HCT116 (cell line): ENCODE measurements around the gene ARMC2. TPM values are rescaled to one million over a fixed set of nuclear protein-coding genes. Genes with fewer than 3 reads are reported as not detected.

ENCODE experiments used
- ATAC-seq: fragments of 200-7000 bp; cut with Tn5 transposase; 2 replicates; pipeline ENCODE4 v1.9.1; 2020; ENCODE audit warnings: mild to moderate bottlenecking, moderate library complexity
- BruUV-seq: library from RNA; stranded (reverse); fragments of 400-500 nt; replicated peaks from 2 replicates; lab custom pipeline; 2021; lab: Mats Ljungman, UMichigan
- CTCF ChIA-PET: fragments of 300-600 bp; sonication (Branson Sonifier 250); formaldehyde crosslinking; loops from one replicate; lab custom pipeline; 2021; ENCODE audit warnings: antibody characterized with exemption; lab: Charles Lee
- POLR2A ChIA-PET: fragments of 300-600, 350-600 bp; sonication (Branson Sonifier 250); formaldehyde crosslinking; loops from one replicate; lab custom pipeline; 2021; ENCODE audit warnings: antibody characterized with exemption; lab: Charles Lee
- RAD21 ChIA-PET, 2 experiments: fragments of 300-600 bp; sonication (Branson Sonifier 250); formaldehyde crosslinking; loops; one replicate each; lab custom pipeline; 2023; ENCODE audit warnings: low total read pairs in 2 of 2; ENCODE audit not compliant: uncharacterized antibody in 2 of 2, unreplicated experiment in 2 of 2, low non-redundant PET in 1 of 2; lab: Charles Lee
- DNase-seq: peaks from one replicate; pipeline ENCODE4 v3.0.0-alpha.2; 2010; ENCODE audit warnings: low read depth, low spot score
- H2AFZ ChIP-seq: fragments of 200-600 bp; shearing (Covaris generic), sonication (generic); 2 replicates; pipeline ENCODE4 v1.6.1; 2017; ENCODE audit warnings: low read depth, mixed run types, mixed read lengths, antibody characterized with exemption, low read length; ENCODE audit not compliant: poor library complexity, severe bottlenecking
- H3K27ac ChIP-seq: 2 replicates; pipeline ENCODE4 v1.5.1; 2012; ENCODE audit warnings: low read depth, low read length
- H3K27me3 ChIP-seq: fragments of 200-600 bp; sonication (generic); 2 replicates; pipeline ENCODE4 v1.6.1; 2016; ENCODE audit warnings: mixed run types, low read length, mixed read lengths; ENCODE audit not compliant: insufficient read depth
- H3K36me3 ChIP-seq, 2 experiments: fragments of 200-500 bp in 1 of 2; fragments of 200-600 bp in 1 of 2; sonication (Bioruptor generic) in 1 of 2; sonication (generic) in 1 of 2; 2 replicates each; pipeline versions ENCODE4 v1.5.1 to v1.6.1; 2014 to 2016; ENCODE audit warnings: low read length in 2 of 2, inconsistent platforms in 1 of 2, mixed read lengths in 1 of 2, mixed run types in 1 of 2; ENCODE audit not compliant: insufficient read depth in 2 of 2, control insufficient read depth in 1 of 2
- H3K4me1 ChIP-seq, 2 experiments: fragments of 200-600 bp in 1 of 2; sonication (generic) in 1 of 2; 2 replicates each; pipeline versions ENCODE4 v1.5.1 to v1.6.1; 2012 to 2017; ENCODE audit warnings: low read length in 2 of 2, inconsistent platforms in 1 of 2, mild to moderate bottlenecking in 1 of 2, mixed read lengths in 1 of 2, mixed run types in 1 of 2, moderate library complexity in 1 of 2; ENCODE audit not compliant: insufficient read depth in 2 of 2, control insufficient read depth in 1 of 2
- H3K4me2 ChIP-seq: fragments of 200-600 bp; sonication (generic); 2 replicates; pipeline ENCODE4 v1.6.1; 2017; ENCODE audit warnings: mixed run types, low read length, mixed read lengths
- H3K4me3 ChIP-seq, 2 experiments: fragments of 200-600 bp in 1 of 2; sonication (generic) in 1 of 2; replicated peaks in 1 of 2; 2 replicates each; pipeline ENCODE4 v1.5.1; 2011 to 2016; ENCODE audit warnings: low read length in 2 of 2, control low read depth in 1 of 2, low read depth in 1 of 2, mild to moderate bottlenecking in 1 of 2, mixed read lengths in 1 of 2, mixed run types in 1 of 2
- H3K79me2 ChIP-seq: fragments of 200-600 bp; sonication (generic); 2 replicates; pipeline ENCODE4 v1.6.1; 2017; ENCODE audit warnings: mild to moderate bottlenecking, mixed run types, low read length, moderate library complexity, mixed read lengths; ENCODE audit not compliant: insufficient read depth
- H3K9ac ChIP-seq: fragments of 200-600 bp; sonication (generic); 2 replicates; pipeline ENCODE4 v1.6.1; 2016; ENCODE audit warnings: low read length, mixed read lengths
- H3K9me2 ChIP-seq: fragments of 200-600 bp; sonication (generic), shearing (Covaris generic); 2 replicates; pipeline ENCODE4 v1.6.1; 2017; ENCODE audit warnings: mixed run types, mild to moderate bottlenecking, moderate library complexity; ENCODE audit not compliant: insufficient read depth
- H3K9me3 ChIP-seq, 2 experiments: fragments of 200-500 bp in 1 of 2; fragments of 200-600 bp in 1 of 2; sonication (Bioruptor generic) in 1 of 2; sonication (generic) in 1 of 2; 2 replicates each; pipeline ENCODE4 v1.6.1; 2014 to 2017; ENCODE audit warnings: low read length in 2 of 2, mixed read lengths in 2 of 2, inconsistent platforms in 1 of 2, low read depth in 1 of 2, mild to moderate bottlenecking in 1 of 2, mixed run types in 1 of 2, moderate library complexity in 1 of 2; ENCODE audit not compliant: control insufficient read depth in 1 of 2, insufficient read depth in 1 of 2
- H4K20me1 ChIP-seq: fragments of 200-600 bp; sonication (generic), shearing (Covaris generic); 2 replicates; pipeline ENCODE4 v1.6.1; 2017; ENCODE audit warnings: mixed run types, mild to moderate bottlenecking, moderate library complexity; ENCODE audit not compliant: insufficient read depth
- CBX3 ChIP-seq: IDR thresholded peaks from 2 replicates; pipeline ENCODE4 v1.6.1; 2012; ENCODE audit warnings: low read depth
- ZNF274 ChIP-seq: fragments of 200-500 bp; sonication (Bioruptor generic); IDR thresholded peaks from 2 replicates; pipeline ENCODE4 v1.6.1; 2014; ENCODE audit warnings: mild to moderate bottlenecking, low read depth, low read length, inconsistent platforms
- intact Hi-C: fragments of 100-400 bp; cut with micrococcal nuclease; formaldehyde crosslinking; loops from 2 replicates; pipeline ENCODE4 v1.10.0; 2022
- total RNA-seq: library from RNA; stranded (reverse); gene quantifications from one replicate; pipeline ENCODE4 v1.2.1, GENCODE V29; 2021; ENCODE audit not compliant: unreplicated experiment
- TF ChIP-seq, protein P1 (sequence below), 3 experiments: fragments of 200-600 bp in 1 of 3; sonication (generic) in 1 of 3; IDR thresholded peaks in 2 of 3; conservative IDR thresholded peaks in 1 of 3; 2 replicates each; pipeline ENCODE4 v1.5.1; 2012 to 2017; ENCODE audit warnings: low read depth in 2 of 3, low read length in 2 of 3, antibody characterized with exemption in 1 of 3, borderline replicate concordance in 1 of 3, control low read depth in 1 of 3, mild to moderate bottlenecking in 1 of 3, mixed read lengths in 1 of 3, mixed run types in 1 of 3, moderate library complexity in 1 of 3; ENCODE audit not compliant: insufficient read depth in 1 of 3

ARMC2 gene
- total RNA-seq, 1 experiment from 2014 or later: 3.6 TPM

DNA sequence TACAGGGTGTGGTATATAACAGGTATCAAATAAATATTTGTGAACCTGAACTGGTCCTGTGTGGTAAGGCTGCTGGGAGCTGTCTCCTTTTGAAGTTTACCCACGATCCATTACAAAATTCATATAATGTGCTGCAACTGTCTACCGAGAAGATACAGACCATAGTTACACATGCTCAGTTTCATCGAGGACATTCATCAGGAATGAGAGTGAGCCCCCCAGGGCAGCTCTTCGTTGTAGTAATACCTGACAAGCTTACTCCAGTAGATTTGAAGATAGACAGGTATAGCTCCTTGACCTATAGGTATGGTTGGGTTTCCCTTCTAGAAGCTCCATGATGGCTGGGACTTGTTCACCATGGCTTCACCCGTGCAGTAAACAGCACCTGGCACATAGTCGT, 25.7 kb downstream of the ARMC2 start:
- ATAC-seq (no peak), DNase-seq (no peak)
- no peak for TF ChIP-seq CBX3
- Histone ChIP-seq H3K9me3 (no peaks in the 10 kb centered on the region), H3K4me1 (no peaks in the 10 kb centered on the region), H2AFZ (no peak overlapping the region), H3K79me2 (no peaks in the 10 kb centered on the region), H3K4me3 (no peak overlapping the region), H3K27ac (no peak overlapping the region), H4K20me1 (no peaks in the 10 kb centered on the region), H3K27me3 (no peaks in the 10 kb centered on the region), H3K9me2 (no peaks in the 10 kb centered on the region), H3K4me2 (no peak overlapping the region), H3K9ac (no peak overlapping the region), H3K36me3 (no peaks in the 10 kb centered on the region)
- ChIA-PET CTCF (no interaction called here), POLR2A (no interaction called here), RAD21 (no interaction called here)
- intact Hi-C loops: no loop called here
- BruUV-seq: no TSS peak

DNA sequence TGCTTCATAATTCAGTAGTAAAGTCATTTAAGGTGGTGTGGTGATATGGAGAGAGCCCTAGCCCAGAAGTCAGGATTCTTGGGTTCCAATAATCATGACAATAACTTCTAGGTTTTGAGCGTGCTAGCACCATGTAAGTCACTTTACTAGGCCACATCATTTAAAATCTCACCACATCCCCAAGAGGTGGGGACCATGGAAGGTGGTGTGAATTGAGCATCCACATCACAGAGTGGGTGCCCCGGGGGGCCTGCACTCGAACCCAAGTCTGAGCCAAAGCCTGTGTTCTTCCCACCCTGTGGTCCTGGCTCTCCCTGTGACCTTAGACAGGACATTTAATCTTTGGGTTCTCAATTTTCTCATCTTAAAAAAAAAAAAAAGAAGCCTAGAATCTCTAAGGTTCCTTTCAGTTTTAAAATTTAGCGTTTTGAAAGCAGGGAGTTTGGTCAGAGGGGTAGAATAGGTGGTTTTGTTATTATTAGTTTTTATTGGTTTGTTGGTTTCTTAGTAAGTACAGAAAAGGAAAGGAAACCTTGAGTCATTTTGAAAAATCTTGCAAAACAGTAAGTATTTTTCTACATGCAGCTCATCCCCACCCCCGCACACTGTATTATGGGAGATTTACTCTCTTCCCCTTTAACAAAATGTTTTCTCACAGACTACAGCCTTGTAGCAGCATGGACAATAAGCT, 26.4 kb downstream of the ARMC2 start:
- RAD21 ChIA-PET: no interaction called here
- no peak overlapping the region for H2AFZ ChIP-seq
- H3K4me1 ChIP-seq: no peaks in the 10 kb centered on the region
- no peaks in the 10 kb centered on the region for H3K9me2 ChIP-seq
- no peak overlapping the region for H3K27ac ChIP-seq
- CTCF ChIA-PET: no interaction called here
- no peaks in the 10 kb centered on the region for H3K79me2 ChIP-seq
- no peak overlapping the region for H3K9ac ChIP-seq
- intact Hi-C loops: no loop called here
- no peak for TF ChIP-seq ZNF274
- TF ChIP-seq CBX3: no peak
- TF ChIP-seq, protein P1, sequence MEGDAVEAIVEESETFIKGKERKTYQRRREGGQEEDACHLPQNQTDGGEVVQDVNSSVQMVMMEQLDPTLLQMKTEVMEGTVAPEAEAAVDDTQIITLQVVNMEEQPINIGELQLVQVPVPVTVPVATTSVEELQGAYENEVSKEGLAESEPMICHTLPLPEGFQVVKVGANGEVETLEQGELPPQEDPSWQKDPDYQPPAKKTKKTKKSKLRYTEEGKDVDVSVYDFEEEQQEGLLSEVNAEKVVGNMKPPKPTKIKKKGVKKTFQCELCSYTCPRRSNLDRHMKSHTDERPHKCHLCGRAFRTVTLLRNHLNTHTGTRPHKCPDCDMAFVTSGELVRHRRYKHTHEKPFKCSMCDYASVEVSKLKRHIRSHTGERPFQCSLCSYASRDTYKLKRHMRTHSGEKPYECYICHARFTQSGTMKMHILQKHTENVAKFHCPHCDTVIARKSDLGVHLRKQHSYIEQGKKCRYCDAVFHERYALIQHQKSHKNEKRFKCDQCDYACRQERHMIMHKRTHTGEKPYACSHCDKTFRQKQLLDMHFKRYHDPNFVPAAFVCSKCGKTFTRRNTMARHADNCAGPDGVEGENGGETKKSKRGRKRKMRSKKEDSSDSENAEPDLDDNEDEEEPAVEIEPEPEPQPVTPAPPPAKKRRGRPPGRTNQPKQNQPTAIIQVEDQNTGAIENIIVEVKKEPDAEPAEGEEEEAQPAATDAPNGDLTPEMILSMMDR (IDR thresholded peaks at IDR 0.05 in 2 of 3, conservative IDR thresholded peaks at IDR 0.05 in 1 of 3; ENCODE audit: borderline replicate concordance in 1 of 3, insufficient read depth in 1 of 3, low read depth in 2 of 3, low read length in 2 of 3): no peak
- H3K36me3 ChIP-seq: no peaks in the 10 kb centered on the region
- H3K4me2 ChIP-seq: no peak overlapping the region
- H3K9me3 ChIP-seq: no peaks in the 10 kb centered on the region
- DNase-seq (no peak), ATAC-seq (no peak)
- no peak overlapping the region for H3K4me3 ChIP-seq
- H4K20me1 ChIP-seq: no peaks in the 10 kb centered on the region
- H3K27me3 ChIP-seq: no peaks in the 10 kb centered on the region
- BruUV-seq: no TSS peak
- POLR2A ChIA-PET: no interaction called here
